ENCODE data around the gene PHYKPL. TPM values are rescaled to one million over a fixed set of nuclear protein-coding genes. Genes with fewer than 3 reads are reported as not detected.

PHYKPL gene
- total and polyA plus RNA-seq, 7 experiments from 2014 or later: 38.8 to 265 (median 143) TPM

GRCh38 chr5:178186427-178186826, 46.2 kb downstream of the PHYKPL start:
- H3K36me3 Mint-ChIP-seq: no peaks in the 10 kb centered on the region

GRCh38 chr5:178182158-178182876, 50.3 kb downstream of the PHYKPL start:
- POLR2A ChIA-PET: interaction anchor here (1.0 kb wide), 1 partner anchor 22 kb away, joined by 3 read pairs; the partner anchor contains the start of gene HNRNPAB
- Histone ChIP-seq H3K9me3 (ENCODE audit: control insufficient read depth in 2 of 3, low read length in 3 of 3) (no peaks in the 10 kb centered on the region), H3K27me3 (ENCODE audit: control insufficient read depth in 2 of 2, insufficient read depth in 2 of 2, low read length in 2 of 2) (no peaks in the 10 kb centered on the region), H3K4me3 (ENCODE audit: low read length) (no peak overlapping the region), H3K27ac (ENCODE audit: low read depth, low read length) (no peak overlapping the region), H3K36me3 (ENCODE audit: control insufficient read depth in 2 of 3, insufficient read depth in 3 of 3, low read length in 3 of 3) (no peaks in the 10 kb centered on the region), H3K4me1 (ENCODE audit: control insufficient read depth in 2 of 2, insufficient read depth in 2 of 2, low read length in 2 of 2) (peaks cover 0 to 5% of the 10 kb centered on the region in 2 donors)
- CTCF ChIA-PET: interaction anchor here (0.6 kb wide), 1 partner anchor 10 kb away, joined by 3 read pairs; no protein-coding TSS in a partner anchor
- ATAC-seq (peak; percentile 32), DNase-seq (no peak)
- H3K4me1 Mint-ChIP-seq: peaks cover 0 to 13% (median 8%) of the 10 kb centered on the region in 7 donors
- peak overlapping the region in 4 of 9 donors; percentile 2 to 53 (median 34) for H3K27ac Mint-ChIP-seq
- H3K27me3 Mint-ChIP-seq: peaks cover 0 to 7% (median 0%) of the 10 kb centered on the region in 5 donors
- intact Hi-C loops (cut with micrococcal nuclease): no loop called here
- no peak overlapping the region for H3K4me3 Mint-ChIP-seq
- H3K9me3 Mint-ChIP-seq: peaks cover 0 to 1% (median 0%) of the 10 kb centered on the region in 11 donors
- no peaks in the 10 kb centered on the region for H3K36me3 Mint-ChIP-seq

More at GRCh38 chr5:178186427-178186826, 46.2 kb downstream of the PHYKPL start:
- Mint-ChIP-seq H3K27me3 (peaks cover 0 to 8% (median 5%) of the 10 kb centered on the region in 5 donors), H3K4me1 (peaks cover 0 to 9% (median 8%) of the 10 kb centered on the region in 7 donors), H3K27ac (no peak overlapping the region), H3K9me3 (no peaks in the 10 kb centered on the region), H3K4me3 (no peak overlapping the region)
- H3K4me1 ChIP-seq (ENCODE audit: control insufficient read depth in 2 of 2, insufficient read depth in 2 of 2, low read length in 2 of 2): peaks cover 0 to 5% of the 10 kb centered on the region in 2 donors
- H3K27me3 ChIP-seq (ENCODE audit: control insufficient read depth in 2 of 2, insufficient read depth in 2 of 2, low read length in 2 of 2): no peaks in the 10 kb centered on the region
- DNase-seq (no peak), ATAC-seq (no peak)
- H3K36me3 ChIP-seq (ENCODE audit: control insufficient read depth in 2 of 3, insufficient read depth in 3 of 3, low read length in 3 of 3): no peaks in the 10 kb centered on the region
- no peaks in the 10 kb centered on the region for H3K9me3 ChIP-seq (ENCODE audit: control insufficient read depth in 2 of 3, low read length in 3 of 3)
- H3K27ac ChIP-seq (ENCODE audit: low read depth, low read length): no peak overlapping the region
- intact Hi-C loops (cut with micrococcal nuclease): no loop called here
- ChIA-PET POLR2A (interaction anchor here (0.9 kb wide), 1 partner anchor 14 kb away, joined by 3 read pairs; no protein-coding TSS in a partner anchor), CTCF (no interaction called here)
- H3K4me3 ChIP-seq (ENCODE audit: low read length): no peak overlapping the region

- Histone ChIP-seq H3K36me3 (ENCODE audit: control insufficient read depth in 2 of 3, insufficient read depth in 3 of 3, low read length in 3 of 3) (no peaks in the 10 kb centered on the region), H3K27ac (ENCODE audit: low read depth, low read length) (no peak overlapping the region), H3K4me1 (ENCODE audit: control insufficient read depth in 2 of 2, insufficient read depth in 2 of 2, low read length in 2 of 2) (peaks cover 0 to 5% of the 10 kb centered on the region in 2 donors), H3K9me3 (ENCODE audit: control insufficient read depth in 2 of 3, low read length in 3 of 3) (no peaks in the 10 kb centered on the region), H3K4me3 (ENCODE audit: low read length) (no peak overlapping the region), H3K27me3 (ENCODE audit: control insufficient read depth in 2 of 2, insufficient read depth in 2 of 2, low read length in 2 of 2) (no peaks in the 10 kb centered on the region)
- ChIA-PET CTCF (interaction anchor here (1.0 kb wide), 1 partner anchor 60 kb away, joined by 3 read pairs; no protein-coding TSS in a partner anchor), POLR2A (interaction anchor here (0.7 kb wide), 1 partner anchor 17 kb away, joined by 3 read pairs; no protein-coding TSS in a partner anchor)
- intact Hi-C loops (cut with micrococcal nuclease): no loop called here
- Mint-ChIP-seq H3K4me1 (peaks cover 0 to 13% (median 9%) of the 10 kb centered on the region in 7 donors), H3K27ac (peak overlapping the region in 1 of 9 donors; percentile 16), H3K36me3 (no peaks in the 10 kb centered on the region), H3K9me3 (peaks cover 0 to 1% (median 0%) of the 10 kb centered on the region in 11 donors), H3K27me3 (peaks cover 0 to 10% (median 0%) of the 10 kb centered on the region in 5 donors), H3K4me3 (no peak overlapping the region)
- DNase-seq: no peak
- ATAC-seq: no peak
Observed at GRCh38 chr5:178180141-178180863, 52.3 kb downstream of the PHYKPL start.

- H3K9me3 ChIP-seq (ENCODE audit: control insufficient read depth in 2 of 3, low read length in 3 of 3): no peaks in the 10 kb centered on the region
- Mint-ChIP-seq H3K27me3 (peaks cover 0 to 10% (median 0%) of the 10 kb centered on the region in 5 donors), H3K4me1 (peaks cover 0 to 12% (median 8%) of the 10 kb centered on the region in 7 donors), H3K27ac (no peak overlapping the region), H3K9me3 (peaks cover 0 to 1% (median 0%) of the 10 kb centered on the region in 11 donors), H3K36me3 (no peaks in the 10 kb centered on the region), H3K4me3 (no peak overlapping the region)
- no peaks in the 10 kb centered on the region for H3K27me3 ChIP-seq (ENCODE audit: control insufficient read depth in 2 of 2, insufficient read depth in 2 of 2, low read length in 2 of 2)
- intact Hi-C loops (cut with micrococcal nuclease): no loop called here
- no peak overlapping the region for H3K4me3 ChIP-seq (ENCODE audit: low read length)
- no peak overlapping the region for H3K27ac ChIP-seq (ENCODE audit: low read depth, low read length)
- H3K4me1 ChIP-seq (ENCODE audit: control insufficient read depth in 2 of 2, insufficient read depth in 2 of 2, low read length in 2 of 2): peaks cover 0 to 5% of the 10 kb centered on the region in 2 donors
- POLR2A ChIA-PET: no interaction called here
- CTCF ChIA-PET: no interaction called here
- H3K36me3 ChIP-seq (ENCODE audit: control insufficient read depth in 2 of 3, insufficient read depth in 3 of 3, low read length in 3 of 3): no peaks in the 10 kb centered on the region
- ATAC-seq (no peak), DNase-seq (no peak)
Observed at GRCh38 chr5:178177569-178177968, 55.0 kb downstream of the PHYKPL start.

- Mint-ChIP-seq H3K27me3 (peaks cover 0 to 10% (median 0%) of the 10 kb centered on the region in 5 donors), H3K36me3 (no peaks in the 10 kb centered on the region), H3K27ac (no peak overlapping the region), H3K9me3 (peaks cover 0 to 1% (median 0%) of the 10 kb centered on the region in 11 donors), H3K4me1 (peaks cover 0 to 4% (median under 1%) of the 10 kb centered on the region in 7 donors), H3K4me3 (no peak overlapping the region)
- Histone ChIP-seq H3K36me3 (ENCODE audit: control insufficient read depth in 2 of 3, insufficient read depth in 3 of 3, low read length in 3 of 3) (no peaks in the 10 kb centered on the region), H3K27ac (ENCODE audit: low read depth, low read length) (no peak overlapping the region), H3K27me3 (ENCODE audit: control insufficient read depth in 2 of 2, insufficient read depth in 2 of 2, low read length in 2 of 2) (no peaks in the 10 kb centered on the region), H3K4me1 (ENCODE audit: control insufficient read depth in 2 of 2, insufficient read depth in 2 of 2, low read length in 2 of 2) (no peaks in the 10 kb centered on the region), H3K9me3 (ENCODE audit: control insufficient read depth in 2 of 3, low read length in 3 of 3) (no peaks in the 10 kb centered on the region), H3K4me3 (ENCODE audit: low read length) (no peak overlapping the region)
- intact Hi-C loops (cut with micrococcal nuclease): no loop called here
- no peak for DNase-seq
- ChIA-PET POLR2A (no interaction called here), CTCF (interaction anchor here (0.5 kb wide), 1 partner anchor 16 kb away, joined by 3 read pairs; no protein-coding TSS in a partner anchor)
- ATAC-seq: no peak
Observed at GRCh38 chr5:178176791-178177190, 55.8 kb downstream of the PHYKPL start.

GRCh38 chr5:178174456-178174855, 58.1 kb downstream of the PHYKPL start:
- Histone ChIP-seq H3K4me1 (ENCODE audit: control insufficient read depth in 2 of 2, insufficient read depth in 2 of 2, low read length in 2 of 2) (no peaks in the 10 kb centered on the region), H3K4me3 (ENCODE audit: low read length) (no peak overlapping the region), H3K27me3 (ENCODE audit: control insufficient read depth in 2 of 2, insufficient read depth in 2 of 2, low read length in 2 of 2) (no peaks in the 10 kb centered on the region), H3K36me3 (ENCODE audit: control insufficient read depth in 2 of 3, insufficient read depth in 3 of 3, low read length in 3 of 3) (no peaks in the 10 kb centered on the region), H3K9me3 (ENCODE audit: control insufficient read depth in 2 of 3, low read length in 3 of 3) (no peaks in the 10 kb centered on the region), H3K27ac (ENCODE audit: low read depth, low read length) (no peak overlapping the region)
- peaks cover 0 to 1% (median 0%) of the 10 kb centered on the region in 11 donors for H3K9me3 Mint-ChIP-seq
- POLR2A ChIA-PET: no interaction called here
- intact Hi-C loops (cut with micrococcal nuclease): no loop called here
- ATAC-seq: no peak
- DNase-seq: no peak
- CTCF ChIA-PET: interaction anchor here (1.3 kb wide), 1 partner anchor 98 kb away, joined by 3 read pairs; no protein-coding TSS in a partner anchor
- H3K4me3 Mint-ChIP-seq: no peak overlapping the region
- no peaks in the 10 kb centered on the region for H3K36me3 Mint-ChIP-seq
- peaks cover 0 to 2% (median 0%) of the 10 kb centered on the region in 7 donors for H3K4me1 Mint-ChIP-seq
- peaks cover 0 to 13% (median 0%) of the 10 kb centered on the region in 5 donors for H3K27me3 Mint-ChIP-seq
- H3K27ac Mint-ChIP-seq: no peak overlapping the region
